Lung microvascular endothelial cell (primary cell): ENCODE measurements around the gene SPDYE3. TPM values are rescaled to one million over a fixed set of nuclear protein-coding genes. Genes with fewer than 3 reads are reported as not detected.
"Not testable (repeated sequence)": the region's sequence is repeated elsewhere in the genome, so short reads cannot be mapped to it uniquely, and the experiment has no call there.

ENCODE experiments used
- DNase-seq, 2 donors: peaks; one replicate each; pipeline versions ENCODE4 v3.0.0 to v3.0.0-alpha.2; 2010; ENCODE audit warnings: low read depth in 2 of 2
- total RNA-seq: library from RNA; depleted of rRNA; stranded (reverse); fragments of >200 nt; gene quantifications from 2 replicates; pipeline ENCODE4 v1.2.1, GENCODE V29; 2014

SPDYE3 gene
- total RNA-seq, 1 donor from 2014 or later: not detected

GRCh38 chr7:100349757-100350156 lies 42.3 kb downstream of the SPDYE3 start:
- DNase-seq: no peak

DNA sequence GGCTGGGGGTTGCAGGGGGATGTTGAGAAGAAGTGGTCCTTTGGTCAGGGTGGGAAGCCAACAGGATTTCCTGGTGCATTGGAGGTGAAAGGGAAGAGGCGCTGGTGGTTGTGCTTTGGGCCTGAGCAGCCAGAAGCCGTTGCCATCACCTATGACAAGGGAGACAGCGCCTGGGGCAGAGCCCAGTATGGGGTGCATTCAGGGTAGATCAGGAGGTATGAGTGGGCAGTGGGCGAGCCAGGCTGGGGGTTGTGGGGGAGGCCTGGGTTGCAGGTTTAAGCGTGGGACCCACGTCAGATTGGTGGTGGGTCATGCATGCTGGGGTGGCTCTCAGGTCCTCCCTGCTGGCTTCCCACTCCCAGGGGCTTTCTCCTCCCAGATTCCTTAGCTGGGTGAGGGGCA lies 44.2 kb downstream of the SPDYE3 start:
- no peak for DNase-seq

GRCh38 chr7:100352230-100352781 lies 44.8 kb downstream of the SPDYE3 start:
- DNase-seq: not testable (repeated sequence)

- DNase-seq: no peak
Observed at GRCh38 chr7:100352984-100353684, 45.6 kb downstream of the SPDYE3 start.

- DNase-seq: no peak
Observed at GRCh38 chr7:100353685-100354330, 46.3 kb downstream of the SPDYE3 start.

- DNase-seq: no peak
Observed at GRCh38 chr7:100356416-100357068, 49.0 kb downstream of the SPDYE3 start.

- no peak for DNase-seq
Observed at GRCh38 chr7:100357131-100357561, 49.6 kb downstream of the SPDYE3 start.

DNA sequence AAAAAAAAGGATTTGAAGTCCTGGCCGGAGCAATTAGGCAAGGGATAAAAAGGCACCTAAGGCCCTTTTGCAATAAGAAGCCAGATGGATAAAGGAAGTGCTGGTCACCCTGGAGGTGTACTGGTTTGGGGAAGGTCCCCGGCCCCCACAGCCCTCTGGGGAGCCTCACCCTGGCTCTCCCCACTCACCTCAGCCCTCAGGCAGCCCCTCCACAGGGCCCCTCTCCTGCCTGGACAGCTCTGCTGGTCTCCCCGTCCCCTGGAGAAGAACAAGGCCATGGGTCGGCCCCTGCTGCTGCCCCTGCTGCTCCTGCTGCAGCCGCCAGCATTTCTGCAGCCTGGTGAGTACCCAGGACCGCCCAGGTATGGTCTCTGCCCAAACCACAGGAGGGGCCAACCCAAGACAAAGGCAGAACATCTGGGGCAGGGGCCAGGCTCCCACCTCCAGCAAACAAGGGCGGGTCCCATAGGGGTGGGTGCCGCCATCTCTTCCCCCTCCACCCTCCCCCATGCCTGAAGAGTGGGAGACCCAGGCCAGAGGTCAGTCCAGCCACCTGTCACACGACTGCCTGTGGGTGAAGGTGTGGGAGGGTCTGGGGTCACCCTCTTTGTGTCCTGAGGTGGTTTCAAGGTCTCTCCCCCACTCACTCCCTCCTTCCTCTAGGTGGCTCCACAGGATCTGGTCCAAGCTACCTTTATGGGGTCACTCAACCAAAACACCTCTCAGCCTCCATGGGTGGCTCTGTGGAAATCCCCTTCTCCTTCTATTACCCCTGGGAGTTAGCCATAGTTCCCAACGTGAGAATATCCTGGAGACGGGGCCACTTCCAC lies 50.7 kb downstream of the SPDYE3 start, which contains the start of gene PILRB:
Gene PILRB (plus strand): TSS at position 91 of the 830 bp plus-strand sequence. CDS start 186 bp downstream, at position 277.
- no peak for DNase-seq

GRCh38 chr7:100358857-100359212 lies 51.3 kb downstream of the SPDYE3 start:
- no peak for DNase-seq

GRCh38 chr7:100360135-100360854 lies 52.8 kb downstream of the SPDYE3 start:
- no peak for DNase-seq

- no peak for DNase-seq
Observed at GRCh38 chr7:100363098-100363497, 55.6 kb downstream of the SPDYE3 start.

DNA sequence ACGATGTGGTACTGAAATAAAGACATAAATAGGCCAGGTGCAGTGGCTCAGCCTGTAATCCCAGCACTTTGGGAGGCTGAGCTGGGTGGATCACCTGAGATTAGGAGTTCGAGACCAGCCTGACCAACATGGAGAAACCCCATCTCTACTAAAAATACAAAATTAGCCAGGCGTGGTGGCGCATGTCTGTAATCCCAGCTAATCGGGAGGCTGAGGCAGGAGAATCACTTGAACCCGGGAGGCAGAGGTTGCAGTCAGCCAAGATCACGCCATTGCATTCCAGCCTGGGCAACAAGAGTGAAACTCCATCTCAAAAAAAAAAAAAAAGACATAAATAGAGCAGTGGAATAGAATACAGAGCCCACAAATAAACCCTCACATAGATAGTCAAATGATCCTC lies 56.3 kb downstream of the SPDYE3 start:
- not testable (repeated sequence) for DNase-seq

GRCh38 chr7:100364480-100364879 lies 57.0 kb downstream of the SPDYE3 start:
- no peak for DNase-seq

- DNase-seq: not testable (repeated sequence)
Observed at GRCh38 chr7:100365998-100366367, 58.5 kb downstream of the SPDYE3 start.

DNA sequence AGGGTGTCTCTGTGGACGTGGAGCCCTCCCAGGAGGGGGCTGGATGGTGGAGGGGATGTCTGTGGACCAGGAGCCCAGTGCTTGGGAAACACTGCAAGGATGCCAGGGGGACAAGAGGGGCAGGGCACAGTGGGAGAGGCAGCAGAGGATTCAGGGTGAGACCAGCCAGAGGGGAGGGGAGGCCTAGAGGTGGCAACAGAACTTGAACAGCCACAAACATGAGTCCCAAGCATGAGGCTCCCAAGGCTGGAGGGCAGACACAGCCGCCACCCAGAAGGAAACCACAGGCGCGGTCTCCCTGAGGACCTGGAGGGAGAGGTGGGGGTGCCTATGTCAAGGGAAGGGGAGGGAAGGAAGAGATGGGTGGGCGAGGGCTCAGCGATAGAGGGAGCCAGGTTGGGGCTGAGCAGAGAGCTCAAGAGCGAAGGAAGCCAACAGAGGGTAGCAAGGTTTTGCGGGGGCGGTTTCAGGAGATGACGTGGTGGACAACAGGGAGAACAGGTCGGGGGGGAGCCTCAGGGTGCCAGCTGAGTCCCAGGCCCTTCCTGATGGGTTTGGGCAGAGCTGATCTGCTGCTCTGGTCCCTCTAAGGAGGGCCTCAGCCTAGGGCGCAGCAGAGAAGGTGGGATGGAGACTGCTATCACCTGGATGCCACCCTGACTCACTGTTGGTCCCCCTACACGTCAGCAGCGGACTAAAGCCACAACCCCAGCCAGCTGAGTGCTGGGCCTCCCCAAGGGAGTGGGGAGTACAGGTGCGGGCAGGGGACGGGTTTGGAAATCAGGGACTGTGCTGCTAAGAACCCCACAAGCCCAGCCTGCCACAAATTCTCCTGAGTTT lies 59.1 kb downstream of the SPDYE3 start:
- DNase-seq: no peak

- DNase-seq: no peak
Observed at GRCh38 chr7:100367251-100367620, 59.7 kb downstream of the SPDYE3 start.

- no peak for DNase-seq
Observed at GRCh38 chr7:100367676-100368613, 60.4 kb downstream of the SPDYE3 start.

- no peak for DNase-seq
Observed at GRCh38 chr7:100369105-100369504, 61.6 kb downstream of the SPDYE3 start.

DNA sequence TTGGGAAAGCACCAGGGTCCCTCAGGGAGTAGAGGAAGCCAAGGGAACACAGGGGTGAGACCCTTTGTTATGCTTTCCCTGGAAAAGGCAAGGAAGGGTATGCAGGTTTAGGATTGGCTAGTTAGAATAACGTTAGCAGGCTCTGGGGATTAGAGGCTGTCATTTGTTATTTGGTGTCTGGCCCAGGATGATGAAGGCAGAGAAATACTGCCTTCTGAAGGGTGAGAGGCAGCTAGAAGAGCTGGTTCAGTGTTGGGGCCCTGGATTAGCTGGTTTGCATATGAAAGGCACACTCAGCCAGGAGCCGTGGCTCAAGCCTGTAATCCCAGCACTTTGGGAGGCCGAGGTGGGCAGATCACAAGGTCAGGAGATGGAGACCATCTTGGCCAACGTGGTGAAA lies 62.8 kb downstream of the SPDYE3 start:
- no peak for DNase-seq
